ENCODE data around the gene CXXC1. TPM values are rescaled to one million over a fixed set of nuclear protein-coding genes. Genes with fewer than 3 reads are reported as not detected.

CXXC1 gene
- polyA plus RNA-seq, 3 donors = 30.9 to 227 (median 33.4) TPM

DNA sequence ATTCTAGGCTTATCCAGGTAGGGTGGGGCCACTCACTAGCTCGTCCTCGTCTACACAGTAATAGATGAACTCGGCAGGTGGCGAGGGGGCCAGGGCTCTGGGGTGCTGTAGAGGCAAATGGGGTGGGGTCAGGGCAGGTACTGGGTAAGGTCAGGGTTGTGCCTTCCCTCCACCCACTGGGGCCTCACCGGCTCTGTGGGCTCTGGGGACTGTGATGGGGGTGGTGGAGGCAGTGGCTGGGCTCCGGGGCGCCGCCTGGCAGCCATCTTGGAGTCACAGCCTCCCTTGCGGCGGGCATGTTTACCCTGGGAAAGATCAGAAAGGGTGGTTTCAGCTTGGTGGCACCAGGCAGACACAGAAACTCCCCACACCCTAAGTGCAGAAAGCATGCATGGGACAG lies 12.6 kb downstream of the CXXC1 start:
- Histone ChIP-seq H3K4me1 (ENCODE audit: control insufficient read depth in 1 of 2, insufficient read depth in 2 of 2, low read length in 2 of 2) (peaks cover 3 to 10% of the 10 kb centered on the region in 2 donors), H3K79me2 (ENCODE audit: insufficient read depth, low read length) (peaks cover 23% of the 10 kb centered on the region), H3K4me3 (replicated peaks in 1 of 3; ENCODE audit: low read depth in 2 of 3, low read length in 3 of 3) (no peak overlapping the region), H4K20me1 (ENCODE audit: insufficient read depth, low read length) (no peaks in the 10 kb centered on the region), H3K9me3 (replicated peaks in 1 of 2; ENCODE audit: control insufficient read depth in 1 of 2, insufficient read depth in 1 of 2, low read length in 2 of 2) (no peaks in the 10 kb centered on the region), H3K9ac (ENCODE audit: insufficient read depth, low read length, poor library complexity, severe bottlenecking) (no peak overlapping the region), H3K27ac (ENCODE audit: low read depth in 1 of 2, low read length in 2 of 2) (no peak overlapping the region), H3K27me3 (ENCODE audit: control insufficient read depth in 2 of 2, insufficient read depth in 2 of 2, low read length in 2 of 2) (no peaks in the 10 kb centered on the region), H3K4me2 (replicated peaks; ENCODE audit: extremely low read depth, low read length, poor library complexity, severe bottlenecking) (no peak overlapping the region), H3K36me3 (replicated peaks in 1 of 2; ENCODE audit: control insufficient read depth in 1 of 2, insufficient read depth in 2 of 2, low read length in 2 of 2) (peaks cover 79 to 97% of the 10 kb centered on the region in 2 donors), H2AFZ (ENCODE audit: insufficient read depth, low read depth, low read length, poor library complexity, severe bottlenecking) (no peak overlapping the region)
- Mint-ChIP-seq H3K27ac (peak overlapping the region in 2 of 7 donors; percentile 55 to 59), H3K27me3 (ENCODE audit: low read depth in 3 of 3) (peaks cover 0 to 1% (median 0%) of the 10 kb centered on the region in 3 donors), H3K4me1 (peaks cover 9% of the 10 kb centered on the region), H3K9me3 (peaks cover 0 to 2% (median 0%) of the 10 kb centered on the region in 7 donors), H3K4me3 (no peak overlapping the region), H3K36me3 (peaks cover 73 to 79% of the 10 kb centered on the region in 2 donors)
- no peak for DNase-seq
- WGBS (ENCODE audit: insufficient coverage) = 94% methylated on average over 3 of the region's 10 CpGs
- intact Hi-C loops (cut with micrococcal nuclease) = no loop called here
- TF ChIP-seq, protein P1, sequence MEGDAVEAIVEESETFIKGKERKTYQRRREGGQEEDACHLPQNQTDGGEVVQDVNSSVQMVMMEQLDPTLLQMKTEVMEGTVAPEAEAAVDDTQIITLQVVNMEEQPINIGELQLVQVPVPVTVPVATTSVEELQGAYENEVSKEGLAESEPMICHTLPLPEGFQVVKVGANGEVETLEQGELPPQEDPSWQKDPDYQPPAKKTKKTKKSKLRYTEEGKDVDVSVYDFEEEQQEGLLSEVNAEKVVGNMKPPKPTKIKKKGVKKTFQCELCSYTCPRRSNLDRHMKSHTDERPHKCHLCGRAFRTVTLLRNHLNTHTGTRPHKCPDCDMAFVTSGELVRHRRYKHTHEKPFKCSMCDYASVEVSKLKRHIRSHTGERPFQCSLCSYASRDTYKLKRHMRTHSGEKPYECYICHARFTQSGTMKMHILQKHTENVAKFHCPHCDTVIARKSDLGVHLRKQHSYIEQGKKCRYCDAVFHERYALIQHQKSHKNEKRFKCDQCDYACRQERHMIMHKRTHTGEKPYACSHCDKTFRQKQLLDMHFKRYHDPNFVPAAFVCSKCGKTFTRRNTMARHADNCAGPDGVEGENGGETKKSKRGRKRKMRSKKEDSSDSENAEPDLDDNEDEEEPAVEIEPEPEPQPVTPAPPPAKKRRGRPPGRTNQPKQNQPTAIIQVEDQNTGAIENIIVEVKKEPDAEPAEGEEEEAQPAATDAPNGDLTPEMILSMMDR (IDR thresholded peaks at IDR 0.05) = no peak

DNA sequence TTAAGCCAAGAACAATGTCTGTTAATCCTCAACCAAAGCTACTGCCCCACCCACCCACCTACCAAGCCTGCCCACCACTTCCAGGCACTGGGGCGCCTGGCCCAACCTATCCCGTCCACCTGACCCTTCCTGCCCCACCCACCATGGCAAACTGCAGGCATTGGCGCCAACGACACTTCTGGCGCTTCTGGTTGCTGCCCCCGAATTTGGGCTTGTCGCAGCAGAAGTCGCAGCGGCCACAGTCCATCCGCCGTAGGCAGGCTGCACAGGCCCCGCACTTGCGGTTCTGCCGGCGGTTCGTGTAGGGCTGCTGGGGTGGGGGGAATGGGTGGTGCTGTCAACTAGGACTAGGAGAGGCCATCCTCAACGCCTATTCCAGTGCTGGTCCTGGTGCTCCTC lies 13.4 kb downstream of the CXXC1 start:
- H3K9me3 Mint-ChIP-seq = peaks cover 0 to 2% (median 0%) of the 10 kb centered on the region in 7 donors
- intact Hi-C loops (cut with micrococcal nuclease) = no loop called here

More for the DNA sequence above, 13.4 kb downstream of the CXXC1 start:
- peaks cover 14% of the 10 kb centered on the region for H3K79me2 ChIP-seq (ENCODE audit: insufficient read depth, low read length)
- no peak overlapping the region for H3K9ac ChIP-seq (ENCODE audit: insufficient read depth, low read length, poor library complexity, severe bottlenecking)
- Mint-ChIP-seq H3K4me1 (peaks cover 4% of the 10 kb centered on the region), H3K4me3 (no peak overlapping the region), H3K27ac (peak overlapping the region in 1 of 7 donors; percentile 73), H3K36me3 (peaks cover 77 to 84% of the 10 kb centered on the region in 2 donors), H3K27me3 (ENCODE audit: low read depth in 3 of 3) (peaks cover 0 to 3% (median 0%) of the 10 kb centered on the region in 3 donors)
- no peak overlapping the region for H2AFZ ChIP-seq (ENCODE audit: insufficient read depth, low read depth, low read length, poor library complexity, severe bottlenecking)
- H3K4me1 ChIP-seq (ENCODE audit: control insufficient read depth in 1 of 2, insufficient read depth in 2 of 2, low read length in 2 of 2) = peaks cover 0 to 5% of the 10 kb centered on the region in 2 donors
- no peaks in the 10 kb centered on the region for H3K9me3 ChIP-seq (replicated peaks in 1 of 2; ENCODE audit: control insufficient read depth in 1 of 2, insufficient read depth in 1 of 2, low read length in 2 of 2)
- 97% methylated on average over 12 of the region's 17 CpGs for WGBS (ENCODE audit: insufficient coverage)
- H3K27me3 ChIP-seq (ENCODE audit: control insufficient read depth in 2 of 2, insufficient read depth in 2 of 2, low read length in 2 of 2) = no peaks in the 10 kb centered on the region
- no peaks in the 10 kb centered on the region for H4K20me1 ChIP-seq (ENCODE audit: insufficient read depth, low read length)
- no peak overlapping the region for H3K4me2 ChIP-seq (replicated peaks; ENCODE audit: extremely low read depth, low read length, poor library complexity, severe bottlenecking)
- peaks cover 85 to 97% of the 10 kb centered on the region in 2 donors for H3K36me3 ChIP-seq (replicated peaks in 1 of 2; ENCODE audit: control insufficient read depth in 1 of 2, insufficient read depth in 2 of 2, low read length in 2 of 2)
- no peak for DNase-seq
- TF ChIP-seq, protein P1 (IDR thresholded peaks at IDR 0.05) = no peak
- H3K4me3 ChIP-seq (replicated peaks in 1 of 3; ENCODE audit: low read depth in 2 of 3, low read length in 3 of 3) = no peak overlapping the region
- H3K27ac ChIP-seq (ENCODE audit: low read depth in 1 of 2, low read length in 2 of 2) = no peak overlapping the region

Measured in CD14-positive monocyte (primary cell).